ENCODE measurements around the gene OSTF1. TPM values are rescaled to one million over a fixed set of nuclear protein-coding genes. Genes with fewer than 3 reads are reported as not detected.
A peak's percentile ranks its signal among the peaks of the same experiment; 100 is the strongest.

Gene OSTF1
- total and polyA plus RNA-seq, 3 experiments from 2014 or later, result 71.9 to 170 (median 76.0) TPM

- Histone ChIP-seq H3K4me1 (ENCODE audit: insufficient read depth, low read length) (peaks cover 54% of the 10 kb centered on the region), H3K27me3 (ENCODE audit: insufficient read depth, low read length, poor library complexity, severe bottlenecking) (no peaks in the 10 kb centered on the region), H3K4me3 (ENCODE audit: low read length) (peak overlapping the region; percentile 89), H3K27ac (ENCODE audit: low read depth, low read length) (peak overlapping the region; percentile 95), H3K9me3 (ENCODE audit: low read length) (no peaks in the 10 kb centered on the region), H3K36me3 (ENCODE audit: insufficient read depth, low read length) (peaks cover 5% of the 10 kb centered on the region)
- DNase-seq, result peak; percentile 47 to 78 (median 60)
- Mint-ChIP-seq H3K27ac (peak overlapping the region; percentile 93 to 98 (median 97)), H3K4me3 (peak overlapping the region; percentile 89 to 99 (median 96)), H3K9me3 (no peaks in the 10 kb centered on the region), H3K4me1 (peaks cover 63 to 81% (median 75%) of the 10 kb centered on the region in 3 donors), H3K36me3 (peaks cover 0 to 29% (median 5%) of the 10 kb centered on the region in 3 donors), H3K27me3 (no peaks in the 10 kb centered on the region)
- CTCF ChIA-PET, result interaction anchor here (0.9 to 2.5 kb wide), 16 partner anchors 9 to 314 kb away, joined by 3 to 20 read pairs (median 4); partner anchors contain the start of genes C9orf40 and CARNMT1
- POLR2A ChIA-PET, result interaction anchor here (0.7 to 3.8 kb wide), 13 partner anchors 10 to 1489 kb away, joined by 3 to 53 read pairs (median 4); partner anchors contain the start of genes C9orf40, CARNMT1 and PCSK5
These were observed 958 bp upstream of the OSTF1 start for GRCh38 chr9:75087289-75087823.

- Histone ChIP-seq H3K4me3 (ENCODE audit: low read length) (peak overlapping the region; percentile 85), H3K9me3 (ENCODE audit: low read length) (no peaks in the 10 kb centered on the region), H3K27me3 (ENCODE audit: insufficient read depth, low read length, poor library complexity, severe bottlenecking) (no peaks in the 10 kb centered on the region), H3K4me1 (ENCODE audit: insufficient read depth, low read length) (peaks cover 62% of the 10 kb centered on the region), H3K27ac (ENCODE audit: low read depth, low read length) (peak overlapping the region; percentile 85), H3K36me3 (ENCODE audit: insufficient read depth, low read length) (no peaks in the 10 kb centered on the region)
- Mint-ChIP-seq H3K27ac (peak overlapping the region; percentile 75 to 99 (median 96)), H3K4me3 (peak overlapping the region; percentile 92 to 100 (median 99)), H3K9me3 (no peaks in the 10 kb centered on the region), H3K4me1 (peaks cover 65 to 83% (median 78%) of the 10 kb centered on the region in 3 donors), H3K27me3 (no peaks in the 10 kb centered on the region), H3K36me3 (peaks cover 0 to 21% (median 0%) of the 10 kb centered on the region in 3 donors)
- POLR2A ChIA-PET, result interaction anchor here (0.6 to 3.8 kb wide), 12 partner anchors 9 to 801 kb away, joined by 3 to 53 read pairs (median 6); partner anchors contain the start of genes C9orf40, CARNMT1 and PCSK5
- no peak for DNase-seq
- CTCF ChIA-PET, result interaction anchor here (0.6 to 2.5 kb wide), 7 partner anchors 33 to 137 kb away, joined by 3 to 20 read pairs (median 4); partner anchors contain the start of genes C9orf40 and CARNMT1
These were observed 495 bp downstream of the OSTF1 start for GRCh38 chr9:75088646-75089372.

GRCh38 chr9:75089373-75089766 is 1.1 kb downstream of the OSTF1 start:
- H3K9me3 Mint-ChIP-seq, result no peaks in the 10 kb centered on the region
- DNase-seq, result no peak

GRCh38 chr9:75090579-75090978 is 2.3 kb downstream of the OSTF1 start:
- Histone ChIP-seq H3K9me3 (ENCODE audit: low read length) (no peaks in the 10 kb centered on the region), H3K36me3 (ENCODE audit: insufficient read depth, low read length) (no peaks in the 10 kb centered on the region), H3K4me1 (ENCODE audit: insufficient read depth, low read length) (peaks cover 71% of the 10 kb centered on the region), H3K27me3 (ENCODE audit: insufficient read depth, low read length, poor library complexity, severe bottlenecking) (no peaks in the 10 kb centered on the region), H3K4me3 (ENCODE audit: low read length) (no peak overlapping the region), H3K27ac (ENCODE audit: low read depth, low read length) (no peak overlapping the region)
- Mint-ChIP-seq H3K27me3 (no peaks in the 10 kb centered on the region), H3K4me3 (peak overlapping the region; percentile 92 to 100 (median 99)), H3K36me3 (peaks cover 0 to 26% (median 0%) of the 10 kb centered on the region in 3 donors), H3K4me1 (peaks cover 69 to 86% (median 79%) of the 10 kb centered on the region in 3 donors), H3K9me3 (no peaks in the 10 kb centered on the region), H3K27ac (peak overlapping the region; percentile 56 to 99 (median 94))
- ChIA-PET CTCF (interaction anchor here (3.2 kb wide), 1 partner anchor 62 kb away, joined by 9 read pairs; the partner anchor contains the start of gene CARNMT1), POLR2A (interaction anchor here (0.9 to 1.3 kb wide), 2 partner anchors 59 to 62 kb away, joined by 3 read pairs; no protein-coding TSS in a partner anchor)
- no peak for DNase-seq

More at GRCh38 chr9:75089373-75089766, 1.1 kb downstream of the OSTF1 start:
- Mint-ChIP-seq H3K27ac (peak overlapping the region; percentile 75 to 99 (median 96)), H3K36me3 (peaks cover 0 to 22% (median 0%) of the 10 kb centered on the region in 3 donors), H3K4me3 (peak overlapping the region; percentile 92 to 100 (median 99)), H3K27me3 (no peaks in the 10 kb centered on the region), H3K4me1 (peaks cover 68 to 85% (median 78%) of the 10 kb centered on the region in 3 donors)
- ChIA-PET CTCF (interaction anchor here (0.6 to 3.2 kb wide), 4 partner anchors 53 to 137 kb away, joined by 3 to 9 read pairs (median 6); partner anchors contain the start of genes C9orf40 and CARNMT1), POLR2A (interaction anchor here (0.9 to 2.4 kb wide), 4 partner anchors 32 to 63 kb away, joined by 3 to 9 read pairs (median 3); no protein-coding TSS in a partner anchor)
- H3K27me3 ChIP-seq (ENCODE audit: insufficient read depth, low read length, poor library complexity, severe bottlenecking), result no peaks in the 10 kb centered on the region
- H3K9me3 ChIP-seq (ENCODE audit: low read length), result no peaks in the 10 kb centered on the region
- H3K4me3 ChIP-seq (ENCODE audit: low read length), result peak overlapping the region; percentile 85
- peaks cover 67% of the 10 kb centered on the region for H3K4me1 ChIP-seq (ENCODE audit: insufficient read depth, low read length)
- peak overlapping the region; percentile 85 for H3K27ac ChIP-seq (ENCODE audit: low read depth, low read length)
- no peaks in the 10 kb centered on the region for H3K36me3 ChIP-seq (ENCODE audit: insufficient read depth, low read length)

- H3K36me3 Mint-ChIP-seq, result peaks cover 0 to 32% (median 4%) of the 10 kb centered on the region in 3 donors
- no peaks in the 10 kb centered on the region for H3K27me3 Mint-ChIP-seq
- no peak for DNase-seq
- Histone ChIP-seq H3K27ac (ENCODE audit: low read depth, low read length) (no peak overlapping the region), H3K4me3 (ENCODE audit: low read length) (no peak overlapping the region), H3K36me3 (ENCODE audit: insufficient read depth, low read length) (no peaks in the 10 kb centered on the region), H3K9me3 (ENCODE audit: low read length) (no peaks in the 10 kb centered on the region), H3K4me1 (ENCODE audit: insufficient read depth, low read length) (peaks cover 66% of the 10 kb centered on the region), H3K27me3 (ENCODE audit: insufficient read depth, low read length, poor library complexity, severe bottlenecking) (no peaks in the 10 kb centered on the region)
- H3K4me3 Mint-ChIP-seq, result peak overlapping the region; percentile 68 to 77 (median 70)
- H3K27ac Mint-ChIP-seq, result peak overlapping the region; percentile 70 to 98 (median 90)
- CTCF ChIA-PET, result interaction anchor here (1.1 to 3.2 kb wide), 6 partner anchors 13 to 319 kb away, joined by 3 to 9 read pairs (median 5); partner anchors contain the start of genes C9orf40 and CARNMT1
- H3K4me1 Mint-ChIP-seq, result peaks cover 72 to 88% (median 83%) of the 10 kb centered on the region in 3 donors
- POLR2A ChIA-PET, result interaction anchor here (0.6 to 1.8 kb wide), 3 partner anchors 12 to 288 kb away, joined by 3 to 8 read pairs (median 3); no protein-coding TSS in a partner anchor
- no peaks in the 10 kb centered on the region for H3K9me3 Mint-ChIP-seq
These were observed 4.5 kb downstream of the OSTF1 start for GRCh38 chr9:75092766-75093165.

GRCh38 chr9:75096796-75097195 is 8.5 kb downstream of the OSTF1 start:
- peaks cover 0 to 40% (median 8%) of the 10 kb centered on the region in 3 donors for H3K36me3 Mint-ChIP-seq
- peaks cover 72 to 92% (median 86%) of the 10 kb centered on the region in 3 donors for H3K4me1 Mint-ChIP-seq
- H3K27me3 Mint-ChIP-seq, result no peaks in the 10 kb centered on the region
- Histone ChIP-seq H3K36me3 (ENCODE audit: insufficient read depth, low read length) (peaks cover 7% of the 10 kb centered on the region), H3K27me3 (ENCODE audit: insufficient read depth, low read length, poor library complexity, severe bottlenecking) (no peaks in the 10 kb centered on the region), H3K9me3 (ENCODE audit: low read length) (no peaks in the 10 kb centered on the region), H3K27ac (ENCODE audit: low read depth, low read length) (no peak overlapping the region), H3K4me3 (ENCODE audit: low read length) (no peak overlapping the region), H3K4me1 (ENCODE audit: insufficient read depth, low read length) (peaks cover 67% of the 10 kb centered on the region)
- peak overlapping the region in 1 of 7 donors; percentile 35 for H3K4me3 Mint-ChIP-seq
- no peak for DNase-seq
- CTCF ChIA-PET, result no interaction called here
- peak overlapping the region in 6 of 8 donors; percentile 59 to 86 (median 72) for H3K27ac Mint-ChIP-seq
- POLR2A ChIA-PET, result no interaction called here
- H3K9me3 Mint-ChIP-seq, result no peaks in the 10 kb centered on the region

GRCh38 chr9:75101004-75101588 is 12.8 kb downstream of the OSTF1 start:
- H3K4me1 ChIP-seq (ENCODE audit: insufficient read depth, low read length), result peaks cover 57% of the 10 kb centered on the region
- no peaks in the 10 kb centered on the region for H3K9me3 ChIP-seq (ENCODE audit: low read length)

More at GRCh38 chr9:75101004-75101588, 12.8 kb downstream of the OSTF1 start:
- Mint-ChIP-seq H3K9me3 (no peaks in the 10 kb centered on the region), H3K27ac (peak overlapping the region; percentile 36 to 91 (median 78)), H3K4me1 (peaks cover 72 to 93% (median 88%) of the 10 kb centered on the region in 3 donors), H3K36me3 (peaks cover 3 to 55% (median 15%) of the 10 kb centered on the region in 3 donors), H3K4me3 (peak overlapping the region in 2 of 7 donors; percentile 27 to 47), H3K27me3 (no peaks in the 10 kb centered on the region)
- H3K27ac ChIP-seq (ENCODE audit: low read depth, low read length), result no peak overlapping the region
- H3K36me3 ChIP-seq (ENCODE audit: insufficient read depth, low read length), result peaks cover 7% of the 10 kb centered on the region
- POLR2A ChIA-PET, result no interaction called here
- CTCF ChIA-PET, result interaction anchor here (0.6 to 1.2 kb wide), 2 partner anchors 30 to 45 kb away, joined by 3 read pairs; no protein-coding TSS in a partner anchor
- DNase-seq, result no peak
- H3K4me3 ChIP-seq (ENCODE audit: low read length), result no peak overlapping the region
- no peaks in the 10 kb centered on the region for H3K27me3 ChIP-seq (ENCODE audit: insufficient read depth, low read length, poor library complexity, severe bottlenecking)

Measured in CD8-positive, alpha-beta memory T cell (primary cell).